GM12801 (cell line): Measurements from ENCODE around the gene GIMAP4.

ENCODE experiments used
- TF ChIP-seq, protein P1 (sequence below): IDR thresholded peaks from one replicate; pipeline ENCODE4 v1.5.1; 2011; ENCODE audit warnings: control low read depth; ENCODE audit not compliant: insufficient read length; ENCODE audit errors: extremely low read depth

Gene GIMAP4

DNA sequence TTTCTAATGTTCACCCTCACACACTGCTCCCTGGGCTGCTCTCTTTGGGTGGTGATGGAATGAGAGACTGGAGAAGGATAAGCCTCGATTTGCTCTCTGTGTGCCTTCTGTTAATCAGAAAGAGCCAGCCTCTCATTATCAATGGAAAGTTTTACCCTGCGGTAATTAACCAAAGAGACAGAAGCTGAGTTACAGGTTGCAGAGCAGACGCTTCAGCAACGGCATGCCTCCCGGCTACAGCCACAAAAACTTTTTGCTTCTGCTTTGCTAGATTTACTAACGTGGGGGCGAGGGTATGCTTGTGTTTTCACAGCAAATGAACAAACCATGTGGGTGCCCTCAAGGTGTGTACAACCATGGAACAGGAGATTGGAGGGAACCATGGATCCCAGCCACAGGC lies 18.0 kb downstream of the GIMAP4 start:
- TF ChIP-seq, protein P1, sequence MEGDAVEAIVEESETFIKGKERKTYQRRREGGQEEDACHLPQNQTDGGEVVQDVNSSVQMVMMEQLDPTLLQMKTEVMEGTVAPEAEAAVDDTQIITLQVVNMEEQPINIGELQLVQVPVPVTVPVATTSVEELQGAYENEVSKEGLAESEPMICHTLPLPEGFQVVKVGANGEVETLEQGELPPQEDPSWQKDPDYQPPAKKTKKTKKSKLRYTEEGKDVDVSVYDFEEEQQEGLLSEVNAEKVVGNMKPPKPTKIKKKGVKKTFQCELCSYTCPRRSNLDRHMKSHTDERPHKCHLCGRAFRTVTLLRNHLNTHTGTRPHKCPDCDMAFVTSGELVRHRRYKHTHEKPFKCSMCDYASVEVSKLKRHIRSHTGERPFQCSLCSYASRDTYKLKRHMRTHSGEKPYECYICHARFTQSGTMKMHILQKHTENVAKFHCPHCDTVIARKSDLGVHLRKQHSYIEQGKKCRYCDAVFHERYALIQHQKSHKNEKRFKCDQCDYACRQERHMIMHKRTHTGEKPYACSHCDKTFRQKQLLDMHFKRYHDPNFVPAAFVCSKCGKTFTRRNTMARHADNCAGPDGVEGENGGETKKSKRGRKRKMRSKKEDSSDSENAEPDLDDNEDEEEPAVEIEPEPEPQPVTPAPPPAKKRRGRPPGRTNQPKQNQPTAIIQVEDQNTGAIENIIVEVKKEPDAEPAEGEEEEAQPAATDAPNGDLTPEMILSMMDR = no peak

DNA sequence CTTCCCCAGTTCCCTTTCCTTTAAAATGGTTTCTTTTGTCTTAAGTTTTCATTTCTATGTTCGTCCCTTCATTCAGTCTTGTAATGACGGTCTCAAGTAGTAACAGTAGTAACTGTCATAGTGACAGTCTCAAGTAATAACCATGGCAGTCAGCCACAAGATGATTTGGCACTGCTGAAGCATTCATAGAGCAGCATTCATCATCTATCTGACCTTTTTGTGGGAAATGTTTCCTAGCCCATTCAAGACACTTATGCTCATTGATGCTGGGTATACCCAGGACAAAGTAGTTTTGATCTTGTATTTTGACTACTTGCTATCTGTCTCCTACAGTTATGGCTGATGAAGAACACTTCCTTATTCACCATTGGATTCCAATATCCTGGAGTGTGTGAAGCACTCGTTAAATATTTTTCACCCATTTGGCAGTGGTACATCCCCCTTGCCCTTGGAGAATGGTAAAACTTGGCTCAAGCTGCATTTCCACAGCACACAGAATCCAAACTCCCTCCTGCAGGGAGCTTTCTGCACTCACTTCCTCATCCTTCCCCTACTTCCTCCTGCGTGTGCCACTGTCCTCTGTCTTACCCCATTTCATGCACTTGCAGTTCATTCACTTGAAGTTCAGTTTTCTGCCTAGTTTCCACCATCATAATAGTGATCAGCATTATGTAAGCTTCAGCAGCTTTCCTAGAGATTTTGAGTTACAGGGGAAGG lies 19.0 kb downstream of the GIMAP4 start:
- TF ChIP-seq, protein P1 = no peak

DNA sequence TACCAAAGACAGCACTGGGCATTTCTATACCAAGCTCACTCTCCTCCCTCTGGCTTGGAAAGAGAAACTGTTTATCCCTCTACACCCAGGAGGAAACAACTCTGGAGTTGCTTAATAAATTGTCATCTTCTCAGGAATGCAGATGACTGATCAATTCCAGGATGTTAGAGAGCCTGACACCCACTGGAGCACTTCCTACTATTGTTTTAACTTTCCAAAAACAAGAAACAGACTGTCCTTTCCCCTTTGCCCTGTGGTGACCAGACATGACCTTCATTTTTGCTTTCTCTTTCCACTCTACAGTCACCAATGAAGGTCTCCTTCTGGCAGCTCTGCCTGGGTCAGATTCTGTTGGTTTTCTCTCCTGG lies 19.6 kb downstream of the GIMAP4 start:
- TF ChIP-seq, protein P1 = no peak

DNA sequence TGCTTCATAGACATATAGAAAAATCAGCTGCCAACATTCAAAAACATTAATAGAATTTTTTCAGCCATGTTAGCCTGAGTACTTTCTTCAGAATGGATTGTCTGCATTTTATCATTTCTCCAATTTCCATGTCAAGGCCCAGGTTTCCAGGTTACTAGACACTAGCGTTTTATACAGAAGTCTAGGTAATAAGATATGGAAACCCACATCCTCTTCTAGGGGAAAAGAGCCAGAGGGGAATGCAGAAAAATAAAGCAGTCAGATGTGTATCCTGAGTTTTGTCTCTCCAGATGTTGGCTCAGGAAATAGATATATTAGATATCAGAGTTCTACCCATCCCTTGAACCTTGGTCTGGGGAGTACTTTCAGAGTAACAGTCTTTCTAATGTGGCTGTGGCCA lies 20.4 kb downstream of the GIMAP4 start:
- TF ChIP-seq, protein P1 = no peak

DNA sequence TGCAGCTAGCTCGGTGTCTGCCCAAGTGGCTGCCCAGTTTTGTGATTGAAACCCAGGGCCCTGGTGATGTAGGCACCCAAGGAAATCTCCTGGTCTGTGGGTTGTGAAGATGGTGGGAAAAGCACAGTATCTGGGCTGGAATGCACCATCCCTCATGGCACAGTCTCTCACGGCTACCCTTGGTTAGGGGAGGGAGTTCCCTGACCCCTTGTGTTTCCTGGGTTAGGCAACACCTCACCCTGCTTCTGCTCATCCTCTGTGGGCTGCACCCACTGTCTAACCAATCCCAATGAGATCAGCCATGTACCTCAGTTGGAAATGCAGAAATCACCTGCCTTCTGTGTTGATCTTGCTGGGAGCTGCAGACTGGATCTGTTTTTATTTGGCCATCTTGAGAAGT lies 27.6 kb downstream of the GIMAP4 start:
- TF ChIP-seq, protein P1 = no peak

DNA sequence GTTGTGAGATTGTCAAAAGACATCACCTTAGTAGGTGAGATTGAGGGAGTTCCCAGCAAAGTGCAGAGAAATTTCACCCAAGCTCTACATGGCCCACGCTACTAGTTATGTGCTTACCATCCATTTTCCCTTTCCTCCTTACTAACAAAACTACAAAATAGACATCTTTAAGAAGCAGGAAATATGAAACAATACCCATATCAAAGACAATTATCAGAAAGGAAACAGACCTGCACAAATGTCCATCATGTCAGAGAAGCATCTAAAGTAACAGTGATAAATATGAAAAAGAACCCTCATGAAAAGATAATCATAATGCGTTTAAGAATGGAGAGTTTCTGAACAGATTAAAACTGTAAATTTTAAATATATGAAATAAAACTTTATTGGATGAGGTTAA lies 28.2 kb downstream of the GIMAP4 start:
- TF ChIP-seq, protein P1 = no peak

DNA sequence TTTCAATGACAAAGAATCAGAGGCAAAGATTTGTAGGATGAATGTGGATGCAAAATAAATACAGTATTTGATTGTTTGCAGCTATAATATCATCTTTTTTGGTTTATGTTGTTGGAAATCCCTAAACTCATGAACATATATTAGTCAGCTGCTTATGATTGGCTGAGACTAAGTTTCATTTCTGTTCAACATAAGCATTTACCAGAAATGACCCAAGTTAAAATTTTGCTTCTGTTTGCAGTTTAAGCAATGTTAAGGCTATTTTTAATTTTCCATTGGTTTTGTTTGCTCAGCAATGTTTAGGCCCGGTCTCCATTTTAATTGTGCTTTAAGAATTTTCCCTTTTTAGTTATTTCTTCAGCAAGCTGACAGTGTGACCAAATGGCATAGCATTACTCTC lies 43.0 kb downstream of the GIMAP4 start:
- TF ChIP-seq, protein P1 = no peak
